HEK293 (cell line): ENCODE measurements around the gene PIEZO1.

Source experiments
- CTCF ChIA-PET: fragments of 350-600 bp; formaldehyde crosslinking; extraction: SDS; loops from one replicate; lab custom pipeline; 2021; ENCODE audit warnings: antibody characterized with exemption; lab: Yijun Ruan, JAX
- POLR2A ChIA-PET: fragments of 300-600 bp; formaldehyde crosslinking; extraction: SDS; loops from one replicate; lab custom pipeline; 2020; ENCODE audit warnings: antibody characterized with exemption, inconsistent platforms; lab: Yijun Ruan, JAX
- H3K27ac ChIP-seq: fragments of 200-500 bp; sonication (Bioruptor generic); 2 replicates; pipeline ENCODE4 v1.5.1; 2014; ENCODE audit warnings: low read depth, low read length, control low read depth, inconsistent platforms; ENCODE audit errors: extremely low read depth
- H3K36me3 ChIP-seq, 2 experiments: fragments of 200-500 bp in 1 of 2; sonication (Bioruptor generic) in 1 of 2; 1 replicate in 1 of 2; 2 replicates in 1 of 2; pipeline ENCODE4 v1.5.1; 2014 to 2017; ENCODE audit warnings: inconsistent platforms in 2 of 2, low read length in 2 of 2; ENCODE audit not compliant: control insufficient read depth in 2 of 2, insufficient read depth in 1 of 2
- H3K4me1 ChIP-seq: fragments of 200-500 bp; sonication (Bioruptor generic); 2 replicates; pipeline ENCODE4 v1.5.1; 2014; ENCODE audit warnings: mild to moderate bottlenecking, low read length, inconsistent platforms; ENCODE audit not compliant: control insufficient read depth, insufficient read depth
- H3K4me3 ChIP-seq: 2 replicates; pipeline ENCODE4 v1.5.1; 2011; ENCODE audit warnings: low read depth, mild to moderate bottlenecking, control low read depth, low read length, moderate library complexity
- H3K9me3 ChIP-seq: fragments of 200-500 bp; sonication (Bioruptor generic); 2 replicates; pipeline ENCODE4 v1.5.1; 2014; ENCODE audit warnings: low read depth, low read length, inconsistent platforms; ENCODE audit not compliant: control insufficient read depth, insufficient read depth
- BCL11A ChIP-seq: fragments of 450-650 bp; formaldehyde crosslinking; IDR thresholded peaks from 2 replicates; pipeline ENCODE4 v1.5.1; 2016; ENCODE audit warnings: low read depth, missing biosample characterization, missing genetic modification characterization
- EGR2 ChIP-seq: fragments of 450-650 bp; formaldehyde crosslinking; IDR thresholded peaks from 2 replicates; pipeline ENCODE4 v1.5.1; 2016; ENCODE audit warnings: low read depth, missing biosample characterization, missing genetic modification characterization
- HIC1 ChIP-seq: fragments of 450-650 bp; formaldehyde crosslinking; IDR thresholded peaks from 2 replicates; pipeline ENCODE4 v1.5.1; 2016; ENCODE audit warnings: missing biosample characterization, missing genetic modification characterization
- KLF7 ChIP-seq: fragments of 450-650 bp; formaldehyde crosslinking; IDR thresholded peaks from 2 replicates; pipeline ENCODE4 v1.5.1; 2016; ENCODE audit warnings: missing biosample characterization, missing genetic modification characterization, borderline replicate concordance
- PBX3 ChIP-seq: sonication (generic); formaldehyde crosslinking; IDR thresholded peaks from 2 replicates; pipeline ENCODE4 v1.8.1; 2022; ENCODE audit warnings: mild to moderate bottlenecking, moderate library complexity, missing genetic modification reagents
- PRDM1 ChIP-seq: fragments of 450-650 bp; formaldehyde crosslinking; IDR thresholded peaks from 2 replicates; pipeline ENCODE4; 2016; ENCODE audit warnings: missing biosample characterization, missing genetic modification characterization
- PRDM10 ChIP-seq: fragments of 450-650 bp; formaldehyde crosslinking; IDR thresholded peaks from 2 replicates; pipeline ENCODE4 v1.5.1; 2016; ENCODE audit warnings: missing biosample characterization, missing genetic modification characterization
- ZIC2 ChIP-seq: fragments of 450-650 bp; formaldehyde crosslinking; IDR thresholded peaks from 2 replicates; pipeline ENCODE4 v1.5.1; 2016; ENCODE audit warnings: missing biosample characterization, missing genetic modification characterization
- ZNF138 ChIP-seq: fragments of 450-650 bp; formaldehyde crosslinking; IDR thresholded peaks from 2 replicates; pipeline ENCODE4 v1.5.1; 2016; ENCODE audit warnings: missing biosample characterization, missing genetic modification characterization, borderline replicate concordance
- ZNF169 ChIP-seq: fragments of 450-650 bp; formaldehyde crosslinking; IDR thresholded peaks from 2 replicates; pipeline ENCODE4 v1.5.1; 2016; ENCODE audit warnings: missing biosample characterization, missing genetic modification characterization
- ZNF221 ChIP-seq: fragments of 450-650 bp; formaldehyde crosslinking; IDR thresholded peaks from 2 replicates; pipeline ENCODE4 v1.5.1; 2017; ENCODE audit warnings: missing biosample characterization, missing genetic modification characterization, borderline replicate concordance
- ZNF223 ChIP-seq: fragments of 450-650 bp; formaldehyde crosslinking; IDR thresholded peaks from 2 replicates; pipeline ENCODE4 v1.5.1; 2016; ENCODE audit warnings: missing biosample characterization, missing genetic modification characterization
- ZNF274 ChIP-seq, 2 experiments: fragments of 200-500 bp in 1 of 2; fragments of 450-650 bp in 1 of 2; sonication (Bioruptor generic) in 1 of 2; formaldehyde crosslinking in 1 of 2; IDR thresholded peaks; 2 replicates each; pipeline versions ENCODE4 v1.5.1 to v1.6.1; 2014 to 2016; ENCODE audit warnings: borderline replicate concordance in 1 of 2, inconsistent platforms in 1 of 2, low read length in 1 of 2, missing biosample characterization in 1 of 2, missing genetic modification characterization in 1 of 2
- ZNF488 ChIP-seq: fragments of 450-650 bp; formaldehyde crosslinking; IDR thresholded peaks from 2 replicates; pipeline ENCODE4 v1.5.1; 2016; ENCODE audit warnings: missing biosample characterization, missing genetic modification characterization
- ZNF529 ChIP-seq: fragments of 450-650 bp; formaldehyde crosslinking; IDR thresholded peaks from 2 replicates; pipeline ENCODE4 v1.5.1; 2017; ENCODE audit warnings: missing genetic modification characterization, missing biosample characterization; ENCODE audit not compliant: insufficient replicate concordance
- ZSCAN16 ChIP-seq: fragments of 450-650 bp; formaldehyde crosslinking; IDR thresholded peaks from 2 replicates; pipeline ENCODE4 v1.5.1; 2016; ENCODE audit warnings: missing biosample characterization, missing genetic modification characterization
- ZXDB ChIP-seq: fragments of 450-650 bp; formaldehyde crosslinking; IDR thresholded peaks from 2 replicates; pipeline ENCODE4 v1.5.1; 2016; ENCODE audit warnings: missing biosample characterization, missing genetic modification characterization
- TF ChIP-seq, protein P1 (sequence below): fragments of 450-650 bp; formaldehyde crosslinking; IDR thresholded peaks from 2 replicates; pipeline ENCODE4 v1.5.1; 2016; ENCODE audit warnings: missing biosample characterization, missing genetic modification characterization
- TF ChIP-seq, protein P2 (sequence below): fragments of 450-650 bp; formaldehyde crosslinking; IDR thresholded peaks from 2 replicates; pipeline ENCODE4 v1.5.1; 2016; ENCODE audit warnings: missing biosample characterization, missing genetic modification characterization
- TF ChIP-seq, protein P3 (sequence below): fragments of 450-650 bp; formaldehyde crosslinking; IDR thresholded peaks from 2 replicates; pipeline ENCODE4 v1.5.1; 2016; ENCODE audit warnings: missing biosample characterization, missing genetic modification characterization

PIEZO1 gene

GRCh38 chr16:88806491-88807111, 21.6 kb upstream of the PIEZO1 start:
- ChIA-PET CTCF (interaction anchor here (0.6 to 1.5 kb wide), 4 partner anchors 24 to 69 kb away, joined by 3 to 4 read pairs (median 3); no protein-coding TSS in a partner anchor), POLR2A (interaction anchor here (0.6 to 1.5 kb wide), 4 partner anchors 36 to 1101 kb away, joined by 3 to 5 read pairs (median 3); no protein-coding TSS in a partner anchor)
- Histone ChIP-seq H3K4me3 (no peak overlapping the region), H3K27ac (peak overlapping the region; percentile 28), H3K9me3 (no peaks in the 10 kb centered on the region), H3K36me3 (peaks cover 0 to 70% of the 10 kb centered on the region in 2 experiments; a peak in 1 of 3 replicates), H3K4me1 (peaks cover 3% of the 10 kb centered on the region; the same call in 1 of the 2 replicates)
- TF ChIP-seq PBX3 (CRISPR knock-in tag) (no peak), ZNF169 (tag by site-specific recombination) (no peak), EGR2 (no peak), PRDM10 (tag by site-specific recombination) (no peak), ZNF221 (no peak), ZXDB (tag by site-specific recombination) (peak; percentile 81), PRDM1 (tag by site-specific recombination) (no peak), ZNF529 (tag by site-specific recombination) (no peak), ZIC2 (tag by site-specific recombination) (peak; percentile 29; the same call in 1 of the 2 replicates), ZNF274 (IDR thresholded peaks at IDR 0.05; ENCODE audit: low read length) (no peak), ZNF274 (tag by site-specific recombination; IDR thresholded peaks at IDR 0.05; ENCODE audit: borderline replicate concordance) (no peak), ZNF223 (no peak), ZNF488 (tag by site-specific recombination) (no peak), ZNF138 (tag by site-specific recombination) (no peak), KLF7 (no peak), HIC1 (tag by site-specific recombination) (no peak), ZSCAN16 (tag by site-specific recombination) (no peak), BCL11A (tag by site-specific recombination) (0 out of 2 replicates have a peak, but pooled peaks have one; percentile 10)
- TF ChIP-seq, protein P1, sequence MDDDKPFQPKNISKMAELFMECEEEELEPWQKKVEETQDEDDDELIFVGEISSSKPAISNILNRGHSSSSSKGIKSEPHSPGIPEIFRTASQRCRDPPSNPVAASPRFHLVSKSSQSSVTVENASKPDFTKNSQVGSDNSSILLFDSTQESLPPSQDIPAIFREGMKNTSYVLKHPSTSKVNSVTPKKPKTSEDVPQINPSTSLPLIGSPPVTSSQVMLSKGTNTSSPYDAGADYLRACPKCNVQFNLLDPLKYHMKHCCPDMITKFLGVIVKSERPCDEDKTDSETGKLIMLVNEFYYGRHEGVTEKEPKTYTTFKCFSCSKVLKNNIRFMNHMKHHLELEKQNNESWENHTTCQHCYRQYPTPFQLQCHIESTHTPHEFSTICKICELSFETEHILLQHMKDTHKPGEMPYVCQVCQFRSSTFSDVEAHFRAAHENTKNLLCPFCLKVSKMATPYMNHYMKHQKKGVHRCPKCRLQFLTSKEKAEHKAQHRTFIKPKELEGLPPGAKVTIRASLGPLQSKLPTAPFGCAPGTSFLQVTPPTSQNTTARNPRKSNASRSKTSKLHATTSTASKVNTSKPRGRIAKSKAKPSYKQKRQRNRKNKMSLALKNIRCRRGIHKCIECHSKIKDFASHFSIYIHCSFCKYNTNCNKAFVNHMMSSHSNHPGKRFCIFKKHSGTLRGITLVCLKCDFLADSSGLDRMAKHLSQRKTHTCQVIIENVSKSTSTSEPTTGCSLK (tag by site-specific recombination) = no peak
- TF ChIP-seq, protein P2, sequence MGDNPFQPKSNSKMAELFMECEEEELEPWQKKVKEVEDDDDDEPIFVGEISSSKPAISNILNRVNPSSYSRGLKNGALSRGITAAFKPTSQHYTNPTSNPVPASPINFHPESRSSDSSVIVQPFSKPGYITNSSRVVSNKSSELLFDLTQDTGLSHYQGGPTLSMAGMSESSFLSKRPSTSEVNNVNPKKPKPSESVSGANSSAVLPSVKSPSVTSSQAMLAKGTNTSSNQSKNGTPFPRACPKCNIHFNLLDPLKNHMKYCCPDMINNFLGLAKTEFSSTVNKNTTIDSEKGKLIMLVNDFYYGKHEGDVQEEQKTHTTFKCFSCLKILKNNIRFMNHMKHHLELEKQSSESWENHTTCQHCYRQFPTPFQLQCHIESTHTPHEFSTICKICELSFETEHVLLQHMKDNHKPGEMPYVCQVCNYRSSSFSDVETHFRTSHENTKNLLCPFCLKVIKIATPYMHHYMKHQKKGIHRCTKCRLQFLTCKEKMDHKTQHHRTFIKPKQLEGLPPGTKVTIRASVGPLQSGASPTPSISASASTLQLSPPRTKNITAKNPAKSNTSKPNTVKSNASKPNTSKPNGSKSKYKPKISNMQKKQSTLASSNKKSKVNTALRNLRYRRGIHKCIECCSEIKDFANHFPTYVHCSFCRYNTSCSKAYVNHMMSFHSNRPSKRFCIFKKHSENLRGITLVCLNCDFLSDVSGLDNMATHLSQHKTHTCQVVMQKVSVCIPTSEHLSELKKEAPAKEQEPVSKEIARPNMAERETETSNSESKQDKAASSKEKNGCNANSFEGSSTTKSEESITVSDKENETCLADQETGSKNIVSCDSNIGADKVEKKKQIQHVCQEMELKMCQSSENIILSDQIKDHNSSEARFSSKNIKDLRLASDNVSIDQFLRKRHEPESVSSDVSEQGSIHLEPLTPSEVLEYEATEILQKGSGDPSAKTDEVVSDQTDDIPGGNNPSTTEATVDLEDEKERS (tag by site-specific recombination) = no peak
- TF ChIP-seq, protein P3, sequence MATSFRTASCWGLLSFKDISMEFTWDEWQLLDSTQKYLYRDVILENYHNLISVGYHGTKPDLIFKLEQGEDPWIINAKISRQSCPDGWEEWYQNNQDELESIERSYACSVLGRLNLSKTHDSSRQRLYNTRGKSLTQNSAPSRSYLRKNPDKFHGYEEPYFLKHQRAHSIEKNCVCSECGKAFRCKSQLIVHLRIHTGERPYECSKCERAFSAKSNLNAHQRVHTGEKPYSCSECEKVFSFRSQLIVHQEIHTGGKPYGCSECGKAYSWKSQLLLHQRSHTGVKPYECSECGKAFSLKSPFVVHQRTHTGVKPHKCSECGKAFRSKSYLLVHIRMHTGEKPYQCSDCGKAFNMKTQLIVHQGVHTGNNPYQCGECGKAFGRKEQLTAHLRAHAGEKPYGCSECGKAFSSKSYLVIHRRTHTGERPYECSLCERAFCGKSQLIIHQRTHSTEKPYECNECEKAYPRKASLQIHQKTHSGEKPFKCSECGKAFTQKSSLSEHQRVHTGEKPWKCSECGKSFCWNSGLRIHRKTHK (tag by site-specific recombination) = no peak
